Raji (cell line): Measurements from ENCODE around the gene PAFAH1B1.

Experiments used
- POLR2A ChIP-seq: IDR thresholded peaks from 2 replicates; pipeline ENCODE4 v1.6.1; 2011; ENCODE audit warnings: low read depth, low read length, control low read depth; ENCODE audit not compliant: insufficient read depth

PAFAH1B1 gene

GRCh38 chr17:2682176-2682938 is 88.9 kb downstream of the PAFAH1B1 start:
- no peak for TF ChIP-seq POLR2A

GRCh38 chr17:2683912-2684311 is 90.5 kb downstream of the PAFAH1B1 start:
- no peak for TF ChIP-seq POLR2A

- no peak for TF ChIP-seq POLR2A
Measured at GRCh38 chr17:2684549-2684948, 91.1 kb downstream of the PAFAH1B1 start.

- no peak for TF ChIP-seq POLR2A
Measured at GRCh38 chr17:2685696-2686095, 92.2 kb downstream of the PAFAH1B1 start.

- no peak for TF ChIP-seq POLR2A
Measured at GRCh38 chr17:2687074-2687418, 93.6 kb downstream of the PAFAH1B1 start.

- no peak for TF ChIP-seq POLR2A
Measured at GRCh38 chr17:2688351-2689342, 95.2 kb downstream of the PAFAH1B1 start.

- TF ChIP-seq POLR2A, result no peak
Measured at GRCh38 chr17:2689411-2690164, 96.1 kb downstream of the PAFAH1B1 start.

- TF ChIP-seq POLR2A, result no peak
Measured at GRCh38 chr17:2690165-2691068, 97.0 kb downstream of the PAFAH1B1 start.

GRCh38 chr17:2691069-2691871 is 97.8 kb downstream of the PAFAH1B1 start:
- no peak for TF ChIP-seq POLR2A

GRCh38 chr17:2691965-2692780 is 98.7 kb downstream of the PAFAH1B1 start:
- TF ChIP-seq POLR2A, result no peak

GRCh38 chr17:2692781-2693135 is 99.3 kb downstream of the PAFAH1B1 start:
- no peak for TF ChIP-seq POLR2A

- no peak for TF ChIP-seq POLR2A
Measured at GRCh38 chr17:2693561-2694380, 100.3 kb downstream of the PAFAH1B1 start.
